Measurements from ENCODE around the gene TANGO2.

The TANGO2 gene

GRCh38 chr22:19996694-19997384 lies 24.1 kb upstream of the TANGO2 start:
- no peak for DNase-seq

- no peak for DNase-seq
Measured at GRCh38 chr22:19997561-19998231, 23.2 kb upstream of the TANGO2 start.

GRCh38 chr22:19998232-19998951 lies 22.5 kb upstream of the TANGO2 start:
- no peak for DNase-seq

GRCh38 chr22:19998991-19999820 lies 21.7 kb upstream of the TANGO2 start:
- no peak for DNase-seq

- no peak for DNase-seq
Measured at GRCh38 chr22:20000246-20001081, 20.4 kb upstream of the TANGO2 start.

- no peak for DNase-seq
Measured at GRCh38 chr22:20001082-20001638, 19.8 kb upstream of the TANGO2 start.

GRCh38 chr22:20002128-20002527 lies 18.8 kb upstream of the TANGO2 start:
- DNase-seq, result no peak

GRCh38 chr22:20002636-20003035 lies 18.3 kb upstream of the TANGO2 start:
- DNase-seq, result no peak

- DNase-seq, result no peak
Measured at GRCh38 chr22:20003304-20003703, 17.6 kb upstream of the TANGO2 start.

GRCh38 chr22:20004464-20004863 lies 16.4 kb upstream of the TANGO2 start:
- DNase-seq, result no peak

GRCh38 chr22:20008221-20008995 lies 12.5 kb upstream of the TANGO2 start:
- no peak for DNase-seq

- no peak for DNase-seq
Measured at GRCh38 chr22:20009018-20009491, 11.9 kb upstream of the TANGO2 start.

- DNase-seq, result no peak
Measured at GRCh38 chr22:20009582-20010306, 11.2 kb upstream of the TANGO2 start.

- no peak for DNase-seq
Measured at GRCh38 chr22:20010307-20011122, 10.4 kb upstream of the TANGO2 start.

- DNase-seq, result no peak
Measured at GRCh38 chr22:20011123-20011992, 9.6 kb upstream of the TANGO2 start.

- DNase-seq, result no peak
Measured at GRCh38 chr22:20011993-20012740, 8.7 kb upstream of the TANGO2 start.

GRCh38 chr22:20012741-20013331 lies 8.1 kb upstream of the TANGO2 start:
- DNase-seq, result no peak

Measured in activated naive CD4-positive, alpha-beta T cell (primary cell).